Spinal cord (tissue), 10 donors: Measurements from ENCODE around the gene CRABP1. TPM values are rescaled to one million over a fixed set of nuclear protein-coding genes. Genes with fewer than 3 reads are reported as not detected.
A peak's percentile ranks its signal among the peaks of the same experiment; 100 is the strongest.

Source experiments
- DNase-seq, 6 donors: peaks; one replicate each; pipeline versions ENCODE4 v3.0.0 to v3.0.0-alpha.2; 2013 to 2015; ENCODE audit warnings: low spot score in 6 of 6, low read depth in 4 of 6
- H3K27ac ChIP-seq: one replicate; pipeline ENCODE4 v1.5.1; 2013; ENCODE audit warnings: low read depth, low read length, control low read depth
- H3K27me3 ChIP-seq: one replicate; pipeline ENCODE4 v1.6.1; 2013; ENCODE audit warnings: low read length; ENCODE audit not compliant: control insufficient read depth, insufficient read depth
- H3K36me3 ChIP-seq: one replicate; pipeline ENCODE4 v1.6.1; 2013; ENCODE audit warnings: low read length; ENCODE audit not compliant: control insufficient read depth, insufficient read depth
- H3K4me1 ChIP-seq: one replicate; pipeline ENCODE4 v1.6.1; 2013; ENCODE audit warnings: low read length; ENCODE audit not compliant: control insufficient read depth, insufficient read depth
- H3K4me3 ChIP-seq: one replicate; pipeline ENCODE4 v1.5.1; 2013; ENCODE audit warnings: low read depth, low read length, control low read depth
- H3K9me3 ChIP-seq: one replicate; pipeline ENCODE4 v1.6.1; 2013; ENCODE audit warnings: low read length; ENCODE audit not compliant: control insufficient read depth, insufficient read depth
- WGBS: methylation state at CpG from one replicate; pipeline ENCODE4 v1.1.5; 2013; ENCODE audit warnings: missing lambda C conversion rate; ENCODE audit not compliant: insufficient coverage; 5-methylcytosine and 5-hydroxymethylcytosine counted together
- polyA plus RNA-seq, 2 donors: library from polyadenylated mRNA; unstranded; fragments of 120-200 nt; gene quantifications; one replicate each; pipeline ENCODE4 v1.2.1, GENCODE V29; 2013; ENCODE audit not compliant: insufficient read length in 2 of 2
- total RNA-seq, 2 donors: library from RNA; depleted of rRNA in 1 of 2; stranded (reverse); fragments of 120-200 nt in 1 of 2; fragments of >200 nt in 1 of 2; gene quantifications; one replicate each; pipeline versions ENCODE4 v1.2.3 to v1.2.4, GENCODE V29; 2013 to 2014
- donor health status: healthy.

CRABP1 gene
- total and polyA plus RNA-seq, 4 donors = 113 to 1,461 (median 433) TPM

GRCh38 chr15:78341057-78341987 lies 1.2 kb downstream of the CRABP1 start:
- Histone ChIP-seq H3K36me3 (no peaks in the 10 kb centered on the region), H3K4me1 (peaks cover 26% of the 10 kb centered on the region), H3K27me3 (peaks cover 55% of the 10 kb centered on the region), H3K4me3 (peak overlapping the region; percentile 69), H3K9me3 (no peaks in the 10 kb centered on the region), H3K27ac (no peak overlapping the region)
- 4% methylated on average over 44 of the region's 53 CpGs for WGBS
- peak in 1 of 6 donors; percentile 80 for DNase-seq

- Histone ChIP-seq H3K27ac (no peak overlapping the region), H3K36me3 (no peaks in the 10 kb centered on the region), H3K4me3 (peak overlapping the region; percentile 69), H3K9me3 (no peaks in the 10 kb centered on the region), H3K27me3 (peaks cover 55% of the 10 kb centered on the region), H3K4me1 (peaks cover 27% of the 10 kb centered on the region)
- WGBS = 45% methylated on average over 2 of the region's 5 CpGs
- peak in 1 of 6 donors; percentile 64 for DNase-seq
Measured at GRCh38 chr15:78342021-78342420, 1.9 kb downstream of the CRABP1 start.

GRCh38 chr15:78343276-78344060 lies 3.3 kb downstream of the CRABP1 start:
- DNase-seq = peak in 1 of 6 donors; percentile 75
- H3K27ac ChIP-seq = no peak overlapping the region
- WGBS = 37% methylated on average over 9 of the region's 12 CpGs
- H3K9me3 ChIP-seq = no peaks in the 10 kb centered on the region
- peaks cover 49% of the 10 kb centered on the region for H3K27me3 ChIP-seq
- no peaks in the 10 kb centered on the region for H3K36me3 ChIP-seq
- peaks cover 38% of the 10 kb centered on the region for H3K4me1 ChIP-seq
- H3K4me3 ChIP-seq = no peak overlapping the region

GRCh38 chr15:78345396-78346125 lies 5.4 kb downstream of the CRABP1 start:
- peak in 1 of 6 donors; percentile 42 for DNase-seq
- no peaks in the 10 kb centered on the region for H3K36me3 ChIP-seq
- H3K9me3 ChIP-seq = no peaks in the 10 kb centered on the region
- no peak overlapping the region for H3K27ac ChIP-seq
- H3K4me3 ChIP-seq = no peak overlapping the region
- peaks cover 29% of the 10 kb centered on the region for H3K27me3 ChIP-seq
- peaks cover 26% of the 10 kb centered on the region for H3K4me1 ChIP-seq
- WGBS = 47% methylated on average over 3 of the region's 9 CpGs

GRCh38 chr15:78347586-78348543 lies 7.7 kb downstream of the CRABP1 start:
- Histone ChIP-seq H3K4me3 (no peak overlapping the region), H3K9me3 (no peaks in the 10 kb centered on the region), H3K27ac (no peak overlapping the region), H3K36me3 (no peaks in the 10 kb centered on the region), H3K27me3 (peaks cover 6% of the 10 kb centered on the region), H3K4me1 (peaks cover 16% of the 10 kb centered on the region)
- 53% methylated on average over 15 of the region's 17 CpGs for WGBS
- peak in 1 of 6 donors; percentile 57 for DNase-seq

GRCh38 chr15:78350058-78350457 lies 9.9 kb downstream of the CRABP1 start:
- Histone ChIP-seq H3K9me3 (no peaks in the 10 kb centered on the region), H3K4me3 (no peak overlapping the region), H3K27me3 (peaks cover 3% of the 10 kb centered on the region), H3K27ac (no peak overlapping the region), H3K36me3 (no peaks in the 10 kb centered on the region), H3K4me1 (peaks cover 12% of the 10 kb centered on the region)
- no peak for DNase-seq
- WGBS = 66% methylated on average over 2 of the region's 4 CpGs

- Histone ChIP-seq H3K4me3 (no peak overlapping the region), H3K27ac (no peak overlapping the region), H3K36me3 (no peaks in the 10 kb centered on the region), H3K27me3 (peaks cover 3% of the 10 kb centered on the region), H3K4me1 (peaks cover 12% of the 10 kb centered on the region), H3K9me3 (no peaks in the 10 kb centered on the region)
- no peak for DNase-seq
- 83% methylated on average over 2 of the region's 3 CpGs for WGBS
Measured at GRCh38 chr15:78351539-78351938, 11.4 kb downstream of the CRABP1 start.

- Histone ChIP-seq H3K27me3 (no peaks in the 10 kb centered on the region), H3K4me1 (peaks cover 2% of the 10 kb centered on the region), H3K4me3 (no peak overlapping the region), H3K9me3 (no peaks in the 10 kb centered on the region), H3K36me3 (no peaks in the 10 kb centered on the region), H3K27ac (no peak overlapping the region)
- no peak for DNase-seq
- WGBS = no CpG with 5 or more reads among the region's 4 CpGs
Measured at GRCh38 chr15:78353093-78353492, 12.9 kb downstream of the CRABP1 start.
